T-helper 2 cell treated with Interferon-gamma antibody and Interleukin-4, amounts not matched to agents 100 ng/mL and 5 ng/mL, for 36 hours (primary cell): ENCODE results near the gene AKAP8L. TPM values are rescaled to one million over a fixed set of nuclear protein-coding genes. Genes with fewer than 3 reads are reported as not detected.
"Not testable (repeated sequence)": the region's sequence is repeated elsewhere in the genome, so short reads cannot be mapped to it uniquely, and the experiment has no call there.

Source experiments
- intact Hi-C: fragments of 100-400 bp; cut with micrococcal nuclease; formaldehyde crosslinking; loops from one replicate; pipeline ENCODE4 v1.15.1; 2023
- total RNA-seq: library from RNA; stranded (reverse); gene quantifications from 2 replicates; pipeline ENCODE4 v1.2.3, GENCODE V29; 2022

The AKAP8L gene
- total RNA-seq, 1 donor from 2014 or later: 76.6 TPM

- intact Hi-C loops: no loop called here
These were observed 3.0 kb upstream of the AKAP8L start for GRCh38 chr19:15421721-15422260.

- intact Hi-C loops: no loop called here
These were observed 2.4 kb upstream of the AKAP8L start for GRCh38 chr19:15421136-15421695.

DNA sequence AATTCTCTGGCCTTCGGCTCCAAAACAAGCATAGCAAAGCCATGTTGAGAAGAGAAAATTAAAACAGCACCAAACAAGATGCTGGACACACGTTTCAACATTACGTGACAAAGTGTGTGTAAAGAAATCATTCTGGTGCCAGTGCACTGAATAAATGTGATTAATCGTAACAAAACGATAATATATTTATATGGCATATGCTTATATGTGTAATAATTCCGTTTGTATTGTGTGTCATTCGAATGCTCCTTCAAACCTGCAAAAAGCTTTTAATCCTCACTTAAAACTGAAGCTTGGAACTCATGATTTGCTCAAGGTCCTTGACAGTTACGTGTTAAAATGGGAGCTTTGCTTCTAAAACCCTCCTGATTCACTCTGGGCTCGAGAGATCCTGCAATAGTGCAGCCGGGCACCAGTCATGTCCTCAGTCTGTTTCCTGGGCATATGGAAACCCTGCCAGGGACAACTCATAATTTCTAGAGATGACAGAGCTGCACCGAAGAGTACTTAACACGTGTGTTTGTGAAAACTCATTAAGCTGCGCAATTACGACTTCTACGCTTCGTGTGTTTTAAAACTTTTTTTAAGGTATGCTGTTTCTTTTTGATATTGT, 731 bp upstream of the AKAP8L start:
- intact Hi-C loops: loop anchor here (1.0 to 2.0 kb wide), 9 partner anchors 13 to 294 kb away; partner anchors contain the start of genes AKAP8 and BRD4

- intact Hi-C loops: loop anchor here (2.0 kb wide), 2 partner anchors 85 to 241 kb away; partner anchors contain the start of gene BRD4
These were observed 583 bp downstream of the AKAP8L start for GRCh38 chr19:15418231-15418578.

GRCh38 chr19:15417699-15418098, 1.1 kb downstream of the AKAP8L start:
- intact Hi-C loops: loop anchor here (2.0 kb wide), 2 partner anchors 85 to 241 kb away; partner anchors contain the start of gene BRD4

- intact Hi-C loops: no loop called here
These were observed 6.0 kb downstream of the AKAP8L start for GRCh38 chr19:15412832-15413231.

DNA sequence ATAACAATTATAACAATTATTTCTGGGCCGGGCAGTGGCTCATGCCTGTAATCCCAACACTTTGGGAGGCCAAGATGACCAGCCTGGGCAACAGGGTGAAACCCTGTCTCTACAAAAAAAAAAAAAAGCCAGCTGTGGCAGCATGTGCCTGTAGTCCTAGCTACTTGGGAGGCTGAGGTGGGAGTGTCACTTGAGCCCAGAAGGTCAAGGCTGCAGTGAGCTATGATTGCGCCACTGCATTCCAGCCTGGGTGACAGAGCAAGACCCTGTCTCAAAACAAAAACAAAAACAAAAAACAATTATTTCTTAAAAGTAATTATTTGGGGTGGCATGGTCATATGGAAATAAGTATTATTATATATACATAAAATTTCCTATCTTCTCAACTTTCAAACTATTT, 7.4 kb downstream of the AKAP8L start:
- intact Hi-C loops: not testable (repeated sequence)

- intact Hi-C loops: no loop called here
These were observed 14.0 kb downstream of the AKAP8L start for GRCh38 chr19:15404780-15405211.

- intact Hi-C loops: no loop called here
These were observed 14.6 kb downstream of the AKAP8L start for GRCh38 chr19:15404097-15404779.

- intact Hi-C loops: no loop called here
These were observed 15.6 kb downstream of the AKAP8L start for GRCh38 chr19:15403151-15403531.

- intact Hi-C loops: no loop called here
These were observed 16.2 kb downstream of the AKAP8L start for GRCh38 chr19:15402411-15403150.

GRCh38 chr19:15401397-15401710, 17.4 kb downstream of the AKAP8L start:
- intact Hi-C loops: no loop called here

- intact Hi-C loops: no loop called here
These were observed 18.0 kb downstream of the AKAP8L start for GRCh38 chr19:15400521-15401396.

GRCh38 chr19:15399635-15400034, 19.2 kb downstream of the AKAP8L start:
- intact Hi-C loops: no loop called here

DNA sequence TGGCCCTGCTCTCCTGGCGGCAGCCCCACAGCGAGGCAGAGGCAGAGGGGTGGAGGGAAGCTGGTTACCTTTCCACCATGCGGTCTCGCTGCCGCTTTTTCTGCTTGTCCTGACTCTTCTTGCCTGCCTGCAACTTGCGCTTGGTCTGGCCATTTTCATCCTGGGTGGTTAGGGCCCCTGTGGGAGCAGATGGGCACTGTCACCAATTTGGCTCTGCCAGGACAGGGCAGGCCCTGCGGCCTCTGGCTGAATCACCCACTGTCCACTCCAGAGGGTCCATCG, 19.6 kb downstream of the AKAP8L start:
- intact Hi-C loops: no loop called here

DNA sequence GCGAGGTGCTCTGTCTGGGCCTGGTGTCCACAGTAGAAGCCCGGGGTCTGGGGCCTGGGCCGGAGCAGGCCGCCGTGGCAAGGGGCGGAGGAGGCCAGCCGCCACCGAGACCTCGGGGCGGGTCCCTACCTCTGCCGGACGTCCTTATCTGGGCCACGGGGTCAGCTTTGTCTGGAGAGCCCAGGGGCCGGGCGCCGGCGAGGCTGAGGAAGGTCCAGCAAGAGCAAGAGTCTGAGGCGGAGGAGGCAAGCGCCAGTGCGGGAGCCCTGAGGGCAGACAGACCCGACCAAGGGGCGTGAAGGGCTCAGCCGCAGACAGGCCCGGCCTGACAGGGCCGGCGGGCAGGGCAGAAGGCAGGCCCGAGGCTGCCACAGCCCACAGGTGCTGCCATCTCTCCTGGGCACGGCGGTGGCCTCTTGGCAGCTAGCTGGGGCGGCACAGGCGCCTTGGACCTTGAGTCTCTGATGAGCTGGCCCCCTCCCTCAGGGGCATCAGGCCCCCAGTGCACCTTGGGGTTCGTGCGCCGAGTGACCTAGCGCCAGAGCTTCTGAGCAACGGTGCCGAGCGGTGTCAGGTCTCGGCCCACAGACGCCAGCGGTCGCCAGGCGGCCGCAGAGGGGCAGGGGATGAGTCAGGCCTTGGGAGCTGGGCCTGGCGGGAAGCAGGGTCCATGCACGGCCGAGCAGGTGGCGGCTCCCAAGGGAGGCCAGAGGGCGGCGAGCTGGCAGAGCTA, 20.1 kb downstream of the AKAP8L start:
- intact Hi-C loops: no loop called here

DNA sequence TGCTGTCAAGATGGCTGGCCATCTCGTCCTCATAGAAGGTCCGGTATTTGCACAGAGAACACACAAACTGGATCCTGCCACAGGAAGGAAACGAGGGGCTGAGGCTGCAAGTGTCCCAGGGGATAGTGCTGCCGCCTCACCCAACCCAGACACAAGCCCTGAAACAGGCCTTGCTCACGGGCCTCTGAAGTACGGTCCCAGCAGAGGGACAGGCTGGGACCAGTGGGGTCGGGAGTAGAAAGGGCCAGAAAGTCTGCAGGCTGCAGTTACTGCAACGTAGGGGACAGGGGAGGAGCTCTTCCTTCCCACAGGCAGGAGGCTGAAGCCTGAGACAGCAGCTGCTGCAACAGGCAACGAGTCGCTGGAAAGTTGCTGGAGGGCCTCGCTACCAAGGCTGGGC, 21.0 kb downstream of the AKAP8L start:
- intact Hi-C loops: no loop called here

- intact Hi-C loops: no loop called here
These were observed 21.6 kb downstream of the AKAP8L start for GRCh38 chr19:15397236-15397635.

GRCh38 chr19:15396436-15396835, 22.4 kb downstream of the AKAP8L start:
- intact Hi-C loops: no loop called here

GRCh38 chr19:15395251-15395650, 23.5 kb downstream of the AKAP8L start:
- intact Hi-C loops: not testable (repeated sequence)
